Left ventricle myocardium superior (tissue), 1 donor: ENCODE data around the gene RASGRF2. TPM values are rescaled to one million over a fixed set of nuclear protein-coding genes. Genes with fewer than 3 reads are reported as not detected.
A peak's percentile ranks its signal among the peaks of the same experiment; 100 is the strongest.

Source experiments
- ATAC-seq: fragments of 200-7000 bp; cut with Tn5 transposase; one replicate; pipeline ENCODE4 v1.9.1; 2020; ENCODE audit warnings: mild to moderate bottlenecking, moderate library complexity
- DNase-seq: peaks from one replicate; pipeline ENCODE4 v3.0.0-alpha.2; 2020
- intact Hi-C: fragments of 100-400 bp; cut with micrococcal nuclease; formaldehyde crosslinking; loops from one replicate; pipeline ENCODE4 v1.11.0; 2022
- total RNA-seq: library from RNA; stranded (reverse); fragmentation: NEBNext Ultra II Directional; extraction: Animal tissue kit (Norgen Biotek cat#: 25700); gene quantifications from one replicate; pipeline ENCODE4 v1.2.1, GENCODE V29; 2021
- donor health status: DM: no; HTN: yes; CAD: no; lungs with severe emphysema.

RASGRF2 gene
- total RNA-seq, 1 donor from 2014 or later = 6.5 TPM

- DNase-seq (no peak), ATAC-seq (no peak)
- intact Hi-C loops = no loop called here
Measured at GRCh38 chr5:81212211-81212751, 252.1 kb downstream of the RASGRF2 start.

GRCh38 chr5:81213070-81213469 is 252.9 kb downstream of the RASGRF2 start:
- intact Hi-C loops = no loop called here
- DNase-seq (no peak), ATAC-seq (no peak)

- ATAC-seq (no peak), DNase-seq (no peak)
- intact Hi-C loops = no loop called here
Measured at GRCh38 chr5:81214848-81215247, 254.7 kb downstream of the RASGRF2 start.

- DNase-seq (no peak), ATAC-seq (no peak)
- intact Hi-C loops = no loop called here
Measured at GRCh38 chr5:81216152-81216551, 256.0 kb downstream of the RASGRF2 start.

GRCh38 chr5:81219389-81219788 is 259.2 kb downstream of the RASGRF2 start:
- intact Hi-C loops = no loop called here
- ATAC-seq (no peak), DNase-seq (no peak)

- DNase-seq (no peak), ATAC-seq (no peak)
- intact Hi-C loops = no loop called here
Measured at GRCh38 chr5:81222285-81222684, 262.1 kb downstream of the RASGRF2 start.

GRCh38 chr5:81225463-81225862 is 265.3 kb downstream of the RASGRF2 start:
- intact Hi-C loops = no loop called here
- ATAC-seq (no peak), DNase-seq (no peak)

GRCh38 chr5:81226286-81226685 is 266.1 kb downstream of the RASGRF2 start:
- ATAC-seq (no peak), DNase-seq (no peak)
- intact Hi-C loops = no loop called here

GRCh38 chr5:81226949-81227348 is 266.8 kb downstream of the RASGRF2 start:
- ATAC-seq (no peak), DNase-seq (no peak)
- intact Hi-C loops = no loop called here

- ATAC-seq (no peak), DNase-seq (no peak)
- intact Hi-C loops = no loop called here
Measured at GRCh38 chr5:81228084-81228483, 267.9 kb downstream of the RASGRF2 start.

- DNase-seq = no peak
- intact Hi-C loops = no loop called here
- ATAC-seq = no peak
Measured at GRCh38 chr5:81230416-81230815, 270.3 kb downstream of the RASGRF2 start.

GRCh38 chr5:81232464-81233079 is 272.4 kb downstream of the RASGRF2 start:
- ATAC-seq = peak; percentile 76
- peak; percentile 90 for DNase-seq
- intact Hi-C loops = no loop called here

- ATAC-seq (peak; percentile 82), DNase-seq (peak; percentile 95)
- intact Hi-C loops = no loop called here
Measured at GRCh38 chr5:81233080-81233634, 273.0 kb downstream of the RASGRF2 start, which contains the start of gene CKMT2. CKMT2 (plus strand) TSS chr5:81233322; CDS start chr5:81251133, 17,811 bp downstream.

- intact Hi-C loops = no loop called here
Measured at GRCh38 chr5:81234299-81234698, 274.1 kb downstream of the RASGRF2 start.

GRCh38 chr5:81234801-81235200 is 274.6 kb downstream of the RASGRF2 start:
- intact Hi-C loops = no loop called here
- ATAC-seq (peak; percentile 44), DNase-seq (peak; percentile 64)

More at GRCh38 chr5:81234299-81234698, 274.1 kb downstream of the RASGRF2 start:
- no peak for ATAC-seq
- DNase-seq = peak; percentile 36

GRCh38 chr5:81235287-81236072 is 275.3 kb downstream of the RASGRF2 start:
- DNase-seq = peak; percentile 68
- intact Hi-C loops = no loop called here
- peak; percentile 55 for ATAC-seq

- ATAC-seq = peak; percentile 42
- intact Hi-C loops = no loop called here
- peak; percentile 71 for DNase-seq
Measured at GRCh38 chr5:81238460-81238859, 278.3 kb downstream of the RASGRF2 start.

- intact Hi-C loops = no loop called here
- no peak for ATAC-seq
- DNase-seq = peak; percentile 45
Measured at GRCh38 chr5:81239613-81240012, 279.4 kb downstream of the RASGRF2 start.

- ATAC-seq = no peak
- intact Hi-C loops = no loop called here
- DNase-seq = no peak
Measured at GRCh38 chr5:81241001-81241400, 280.8 kb downstream of the RASGRF2 start.
